Neural cell (in vitro differentiated cells): ENCODE data around the gene KRT20.

ENCODE experiments used
- CTCF ChIP-seq: fragments of 450-650 bp; IDR thresholded peaks from 2 replicates; pipeline ENCODE4 v1.5.1; 2014; ENCODE audit warnings: antibody characterized with exemption, mild to moderate bottlenecking, moderate library complexity; ENCODE audit not compliant: poor library complexity, severe bottlenecking
- EP300 ChIP-seq: fragments of 450-650 bp; conservative IDR thresholded peaks from 2 replicates; pipeline ENCODE4 v1.6.1; 2014; ENCODE audit warnings: antibody characterized with exemption, mild to moderate bottlenecking, moderate library complexity; ENCODE audit not compliant: poor library complexity, severe bottlenecking
- EZH2 ChIP-seq: fragments of 200-600, 300-800 bp; shearing (Covaris generic), sonication (generic); IDR thresholded peaks from 2 replicates; pipeline ENCODE4 v1.6.1; 2014; ENCODE audit warnings: antibody characterized with exemption, low read length, borderline replicate concordance, mild to moderate bottlenecking; ENCODE audit not compliant: insufficient read depth, poor library complexity, severe bottlenecking
- MXI1 ChIP-seq: fragments of 450-650 bp; conservative IDR thresholded peaks from 2 replicates; pipeline ENCODE4 v1.6.1; 2014; ENCODE audit warnings: antibody characterized with exemption, mild to moderate bottlenecking; ENCODE audit not compliant: poor library complexity, severe bottlenecking
- POLR2AphosphoS5 ChIP-seq: IDR thresholded peaks from 2 replicates; pipeline ENCODE4 v1.6.1; 2012
- RAD21 ChIP-seq: fragments of 450-650 bp; conservative IDR thresholded peaks from 2 replicates; pipeline ENCODE4 v1.6.1; 2014; ENCODE audit warnings: antibody characterized with exemption, mild to moderate bottlenecking, moderate library complexity
- REST ChIP-seq: IDR thresholded peaks from 2 replicates; pipeline ENCODE4 v1.6.1; 2012; ENCODE audit warnings: borderline replicate concordance

GRCh38 chr17:40846515-40847144 lies 38.4 kb downstream of the KRT20 start:
- TF ChIP-seq EP300 (no peak), CTCF (no peak), REST (no peak), EZH2 (no peak), RAD21 (no peak), POLR2AphosphoS5 (no peak), MXI1 (no peak)
